K562 (cell line): ENCODE data around the gene HOXB4. TPM values are rescaled to one million over a fixed set of nuclear protein-coding genes. Genes with fewer than 3 reads are reported as not detected.

Source experiments
- CEBPB ChIP-seq: fragments of 450-650 bp; IDR thresholded peaks from 2 replicates; pipeline ENCODE4 v1.6.1; 2016; ENCODE audit warnings: missing genetic modification characterization, missing compliant biosample characterization
- CEBPG ChIP-seq, 3 experiments: fragments of 200-800 bp in 1 of 3; sonication (Bioruptor generic) in 1 of 3; sonication (generic) in 1 of 3; formaldehyde crosslinking in 1 of 3; IDR thresholded peaks in 2 of 3; conservative IDR thresholded peaks in 1 of 3; 2 replicates each; pipeline versions ENCODE4 v1.6.1 to v1.8.0; 2016 to 2022; ENCODE audit warnings: missing compliant biosample characterization in 2 of 3, missing genetic modification characterization in 2 of 3, mild to moderate bottlenecking in 1 of 3, missing genetic modification reagents in 1 of 3
- KLF10 ChIP-seq: fragments of 250-450 bp; sonication (Bioruptor Pico); IDR thresholded peaks from 2 replicates; pipeline ENCODE4 v1.6.1; 2021; ENCODE audit warnings: matching md5 sums
- POLR2AphosphoS2 ChIP-seq: IDR thresholded peaks from 2 replicates; pipeline ENCODE4 v1.6.1; 2012; ENCODE audit warnings: low read length, improper control_type of control experiment
- SIN3A ChIP-seq, 2 experiments: fragments of 150-350 bp in 1 of 2; IDR thresholded peaks; 2 replicates each; pipeline ENCODE4 v1.6.1; 2011 to 2016; ENCODE audit warnings: borderline replicate concordance in 2 of 2, low read depth in 2 of 2, low read length in 2 of 2, mild to moderate bottlenecking in 2 of 2, moderate library complexity in 2 of 2; ENCODE audit not compliant: control insufficient read depth in 1 of 2
- TEAD4 ChIP-seq, 2 experiments: sonication (generic) in 1 of 2; formaldehyde crosslinking in 1 of 2; IDR thresholded peaks; 2 replicates each; pipeline versions ENCODE4 v1.6.1 to v1.8.0; 2012 to 2022; ENCODE audit warnings: borderline replicate concordance in 1 of 2, inconsistent platforms in 1 of 2, low read length in 1 of 2, mild to moderate bottlenecking in 1 of 2, missing genetic modification reagents in 1 of 2
- polyA plus RNA-seq, 8 experiments: library from polyadenylated mRNA; depleted of rRNA in 4 of 8; stranded (reverse) in 5 of 8; unstranded in 3 of 8; fragments of >200 nt; fragmentation: Nextera tagmentation in 2 of 8; fragmentation: Illumina TruSeq in 1 of 8; extraction: Ambion mirVana in 2 of 8; extraction: Trizol in 1 of 8; gene quantifications; 2 replicates each; pipeline versions ENCODE4 v1.2.1 to v1.2.3, GENCODE V29; 2011 to 2014; ENCODE audit warnings: inconsistent platforms in 1 of 8, missing spikeins in 1 of 8
- total RNA-seq, 7 experiments: library from RNA; depleted of rRNA in 6 of 7; stranded (reverse); fragments of >200 nt in 6 of 7; fragmentation: Illumina TruSeq in 2 of 7; extraction: Trizol in 2 of 7; gene quantifications; 2 replicates each; pipeline versions ENCODE4 v1.2.1 to v1.2.3, GENCODE V29; 2011 to 2021; ENCODE audit warnings: low replicate concordance in 1 of 7
- TF ChIP-seq, protein P1 (sequence below): fragments of 450-650 bp; IDR thresholded peaks from 2 replicates; pipeline ENCODE4 v1.7.1; 2018; ENCODE audit warnings: mild to moderate bottlenecking, low read depth; ENCODE audit not compliant: partially characterized antibody
- TF ChIP-seq, protein P2 (sequence below): sonication (generic); formaldehyde crosslinking; IDR thresholded peaks from 2 replicates; pipeline ENCODE4 v1.8.0; 2022; ENCODE audit warnings: missing genetic modification reagents, mild to moderate bottlenecking, moderate library complexity, borderline replicate concordance
- TF ChIP-seq, protein P3 (sequence below): fragments of 450-650 bp; formaldehyde crosslinking; IDR thresholded peaks from 2 replicates; pipeline ENCODE4 v1.4.0; 2022; ENCODE audit warnings: missing genetic modification characterization
- TF ChIP-seq, protein P4 (sequence below): fragments of 450-650 bp; formaldehyde crosslinking; conservative IDR thresholded peaks from 2 replicates; pipeline ENCODE4 v1.4.0; 2022; ENCODE audit warnings: mild to moderate bottlenecking, missing genetic modification characterization

HOXB4 gene
- total and polyA plus RNA-seq, 9 of the 15 experiments (the other 6 are each of a cell fraction or from before 2014, with no cell fraction given): 1.6 to 34.9 (median 14.9) TPM

DNA sequence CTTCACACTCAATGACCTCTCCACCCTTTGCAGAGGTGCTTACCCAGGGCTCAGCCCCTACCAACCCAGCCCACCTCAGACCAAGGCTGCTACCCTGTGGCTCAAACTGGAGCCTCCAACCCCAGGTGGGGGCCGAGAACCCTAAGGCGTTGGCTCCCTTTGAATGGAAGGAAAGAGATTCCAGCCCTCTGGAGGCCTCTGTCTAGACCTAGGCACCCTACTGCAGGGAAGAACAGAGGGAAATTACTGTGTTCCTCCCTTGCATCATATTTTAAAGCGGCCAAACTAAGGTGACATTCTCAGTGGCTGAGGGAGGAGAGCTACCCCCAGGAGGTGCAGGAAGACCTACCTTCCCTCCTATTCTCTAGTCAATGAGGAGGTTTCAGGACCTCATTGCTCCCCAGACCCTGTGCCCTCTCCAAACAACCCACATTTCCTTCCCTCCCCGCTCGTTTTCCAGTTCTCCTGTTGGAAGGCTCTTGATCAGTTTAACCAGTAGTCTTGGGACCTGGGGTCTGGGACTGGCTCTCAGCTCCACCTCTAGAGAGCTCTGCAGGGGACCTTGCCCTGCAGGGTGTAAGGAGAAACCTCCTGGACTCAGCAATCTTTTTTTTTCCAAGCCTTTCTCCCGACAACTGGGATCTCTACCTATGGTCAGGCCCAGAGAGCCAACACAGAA is 42.5 kb upstream of the HOXB4 start (continued):
- TF ChIP-seq, protein P1, sequence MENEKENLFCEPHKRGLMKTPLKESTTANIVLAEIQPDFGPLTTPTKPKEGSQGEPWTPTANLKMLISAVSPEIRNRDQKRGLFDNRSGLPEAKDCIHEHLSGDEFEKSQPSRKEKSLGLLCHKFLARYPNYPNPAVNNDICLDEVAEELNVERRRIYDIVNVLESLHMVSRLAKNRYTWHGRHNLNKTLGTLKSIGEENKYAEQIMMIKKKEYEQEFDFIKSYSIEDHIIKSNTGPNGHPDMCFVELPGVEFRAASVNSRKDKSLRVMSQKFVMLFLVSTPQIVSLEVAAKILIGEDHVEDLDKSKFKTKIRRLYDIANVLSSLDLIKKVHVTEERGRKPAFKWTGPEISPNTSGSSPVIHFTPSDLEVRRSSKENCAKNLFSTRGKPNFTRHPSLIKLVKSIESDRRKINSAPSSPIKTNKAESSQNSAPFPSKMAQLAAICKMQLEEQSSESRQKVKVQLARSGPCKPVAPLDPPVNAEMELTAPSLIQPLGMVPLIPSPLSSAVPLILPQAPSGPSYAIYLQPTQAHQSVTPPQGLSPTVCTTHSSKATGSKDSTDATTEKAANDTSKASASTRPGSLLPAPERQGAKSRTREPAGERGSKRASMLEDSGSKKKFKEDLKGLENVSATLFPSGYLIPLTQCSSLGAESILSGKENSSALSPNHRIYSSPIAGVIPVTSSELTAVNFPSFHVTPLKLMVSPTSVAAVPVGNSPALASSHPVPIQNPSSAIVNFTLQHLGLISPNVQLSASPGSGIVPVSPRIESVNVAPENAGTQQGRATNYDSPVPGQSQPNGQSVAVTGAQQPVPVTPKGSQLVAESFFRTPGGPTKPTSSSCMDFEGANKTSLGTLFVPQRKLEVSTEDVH: peak; percentile 40
- TF ChIP-seq TEAD4 (IDR thresholded peaks at IDR 0.05; ENCODE audit: low read length) (no peak), TEAD4 (CRISPR knock-in tag; IDR thresholded peaks at IDR 0.05; ENCODE audit: borderline replicate concordance) (no peak), KLF10 (peak; percentile 8; the same call in 1 of the 2 replicates), SIN3A (IDR thresholded peaks at IDR 0.05; ENCODE audit: borderline replicate concordance in 2 of 2, control insufficient read depth in 1 of 2, low read depth in 2 of 2, low read length in 2 of 2) (peak in 1 of 2 experiments; percentile 2; a peak in 1 of 4 replicates), POLR2AphosphoS2 (peak; percentile 33; the same call in 1 of the 2 replicates), CEBPG (CRISPR knock-in tag; IDR thresholded peaks at IDR 0.05) (peak; percentile 70; the same call in 1 of the 2 replicates), CEBPG (tag; conservative IDR thresholded peaks at IDR 0.05 in 1 of 2, IDR thresholded peaks at IDR 0.05 in 1 of 2) (no peak; a peak in 1 of 4 replicates), CEBPB (tag) (0 out of 2 replicates have a peak, but pooled peaks have one; percentile 12)
- TF ChIP-seq, protein P2, sequence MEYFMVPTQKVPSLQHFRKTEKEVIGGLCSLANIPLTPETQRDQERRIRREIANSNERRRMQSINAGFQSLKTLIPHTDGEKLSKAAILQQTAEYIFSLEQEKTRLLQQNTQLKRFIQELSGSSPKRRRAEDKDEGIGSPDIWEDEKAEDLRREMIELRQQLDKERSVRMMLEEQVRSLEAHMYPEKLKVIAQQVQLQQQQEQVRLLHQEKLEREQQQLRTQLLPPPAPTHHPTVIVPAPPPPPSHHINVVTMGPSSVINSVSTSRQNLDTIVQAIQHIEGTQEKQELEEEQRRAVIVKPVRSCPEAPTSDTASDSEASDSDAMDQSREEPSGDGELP: 0 out of 2 replicates have a peak, but pooled peaks have one; percentile 30
- TF ChIP-seq, protein P3, sequence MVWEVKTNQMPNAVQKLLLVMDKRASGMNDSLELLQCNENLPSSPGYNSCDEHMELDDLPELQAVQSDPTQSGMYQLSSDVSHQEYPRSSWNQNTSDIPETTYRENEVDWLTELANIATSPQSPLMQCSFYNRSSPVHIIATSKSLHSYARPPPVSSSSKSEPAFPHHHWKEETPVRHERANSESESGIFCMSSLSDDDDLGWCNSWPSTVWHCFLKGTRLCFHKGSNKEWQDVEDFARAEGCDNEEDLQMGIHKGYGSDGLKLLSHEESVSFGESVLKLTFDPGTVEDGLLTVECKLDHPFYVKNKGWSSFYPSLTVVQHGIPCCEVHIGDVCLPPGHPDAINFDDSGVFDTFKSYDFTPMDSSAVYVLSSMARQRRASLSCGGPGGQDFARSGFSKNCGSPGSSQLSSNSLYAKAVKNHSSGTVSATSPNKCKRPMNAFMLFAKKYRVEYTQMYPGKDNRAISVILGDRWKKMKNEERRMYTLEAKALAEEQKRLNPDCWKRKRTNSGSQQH (CRISPR knock-in tag): peak; percentile 58; the same call in 1 of the 2 replicates
- TF ChIP-seq, protein P4, sequence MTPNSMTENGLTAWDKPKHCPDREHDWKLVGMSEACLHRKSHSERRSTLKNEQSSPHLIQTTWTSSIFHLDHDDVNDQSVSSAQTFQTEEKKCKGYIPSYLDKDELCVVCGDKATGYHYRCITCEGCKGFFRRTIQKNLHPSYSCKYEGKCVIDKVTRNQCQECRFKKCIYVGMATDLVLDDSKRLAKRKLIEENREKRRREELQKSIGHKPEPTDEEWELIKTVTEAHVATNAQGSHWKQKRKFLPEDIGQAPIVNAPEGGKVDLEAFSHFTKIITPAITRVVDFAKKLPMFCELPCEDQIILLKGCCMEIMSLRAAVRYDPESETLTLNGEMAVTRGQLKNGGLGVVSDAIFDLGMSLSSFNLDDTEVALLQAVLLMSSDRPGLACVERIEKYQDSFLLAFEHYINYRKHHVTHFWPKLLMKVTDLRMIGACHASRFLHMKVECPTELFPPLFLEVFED (CRISPR knock-in tag): 0 out of 2 replicates have a peak, but pooled peaks have one; percentile 6
